Esophagus muscularis mucosa (tissue), 4 donors: ENCODE measurements around the gene TLCD1. TPM values are rescaled to one million over a fixed set of nuclear protein-coding genes. Genes with fewer than 3 reads are reported as not detected.
"Not testable (repeated sequence)": the region's sequence is repeated elsewhere in the genome, so short reads cannot be mapped to it uniquely, and the experiment has no call there.

Experiments
- DNase-seq: peaks from one replicate; pipeline ENCODE4 v3.0.0-alpha.2; 2017; ENCODE audit errors: extremely low spot score
- H3K27ac ChIP-seq, 4 donors: fragments of 200-600 bp; sonication (generic); replicated peaks in 1 of 4; 1 replicate in 3 of 4; 2 replicates in 1 of 4; pipeline ENCODE4 v1.5.1; 2016 to 2019; ENCODE audit warnings: mild to moderate bottlenecking in 1 of 4
- H3K27me3 ChIP-seq, 4 donors: fragments of 200-600 bp; sonication (generic); one replicate each; pipeline versions ENCODE4 v1.5.1 to v1.6.0; 2016 to 2019
- H3K36me3 ChIP-seq, 4 donors: fragments of 200-600 bp; sonication (generic); one replicate each; pipeline ENCODE4 v1.5.1; 2016 to 2019
- H3K4me1 ChIP-seq, 4 donors: fragments of 200-600 bp; sonication (generic); one replicate each; pipeline ENCODE4 v1.5.1; 2016 to 2019
- H3K4me3 ChIP-seq, 4 donors: fragments of 200-600 bp; sonication (generic); 1 replicate in 2 of 4; 2 replicates in 2 of 4; pipeline ENCODE4 v1.5.1; 2016 to 2019; ENCODE audit warnings: mild to moderate bottlenecking in 4 of 4, moderate library complexity in 1 of 4
- H3K9me3 ChIP-seq, 4 donors: fragments of 200-600 bp; sonication (generic); 1 replicate in 3 of 4; 2 replicates in 1 of 4; pipeline ENCODE4 v1.5.1; 2016 to 2019
- CTCF ChIP-seq, 3 experiments: fragments of 200-600 bp in 2 of 3; fragments of 450-650 bp in 1 of 3; sonication (generic) in 2 of 3; IDR thresholded peaks; one replicate each; pipeline ENCODE4 v1.5.1; 2017 to 2019; ENCODE audit warnings: antibody characterized with exemption in 3 of 3, mild to moderate bottlenecking in 2 of 3, moderate library complexity in 1 of 3
- EP300 ChIP-seq: sonication (generic); formaldehyde crosslinking; IDR thresholded peaks from one replicate; pipeline ENCODE4 v1.6.1; 2017; ENCODE audit warnings: antibody characterized with exemption
- POLR2A ChIP-seq: fragments of 450-650 bp; IDR thresholded peaks from one replicate; pipeline ENCODE4 v1.6.1; 2017; ENCODE audit warnings: antibody characterized with exemption, moderate library complexity, mild to moderate bottlenecking, low read depth
- POLR2AphosphoS5 ChIP-seq, 2 donors: sonication (generic); formaldehyde crosslinking; IDR thresholded peaks; one replicate each; pipeline ENCODE4 v1.6.1; 2017; ENCODE audit warnings: antibody characterized with exemption in 2 of 2
- WGBS: methylation state at CpG from one replicate; pipeline ENCODE4 v1.1.5; 2018; 5-methylcytosine and 5-hydroxymethylcytosine counted together
- intact Hi-C: fragments of 100-400 bp; cut with DNase I; formaldehyde crosslinking; loops from one replicate; pipeline ENCODE4 v1.15.1; 2023
- total RNA-seq, 4 donors: library from RNA; depleted of rRNA; stranded (reverse); fragments of >200 nt; gene quantifications; one replicate each; pipeline versions ENCODE4 v1.1.0 to v1.2.1, GENCODE V29; 2016

Gene TLCD1
- total RNA-seq, 4 donors from 2014 or later: 1.0 to 1.5 (median 1.3) TPM; not detected in 1

- peaks cover 33 to 44% (median 40%) of the 10 kb centered on the region in 4 donors for H3K36me3 ChIP-seq
- H3K4me3 ChIP-seq: no peak overlapping the region
- intact Hi-C loops: loop anchor here (5.0 kb wide), 1 partner anchor 39 kb away; no protein-coding TSS in a partner anchor
- no peak for DNase-seq
- 76% methylated on average over 6 of the region's 6 CpGs for WGBS
- H3K4me1 ChIP-seq: peaks cover 55 to 80% (median 73%) of the 10 kb centered on the region in 4 donors
- TF ChIP-seq POLR2AphosphoS5 (IDR thresholded peaks at IDR 0.05) (no peak), CTCF (IDR thresholded peaks at IDR 0.05) (no peak), EP300 (no peak), POLR2A (no peak)
- no peaks in the 10 kb centered on the region for H3K9me3 ChIP-seq
- no peaks in the 10 kb centered on the region for H3K27me3 ChIP-seq
- H3K27ac ChIP-seq: no peak overlapping the region
Observed at GRCh38 chr17:28723159-28723835, 2.7 kb downstream of the TLCD1 start.

DNA sequence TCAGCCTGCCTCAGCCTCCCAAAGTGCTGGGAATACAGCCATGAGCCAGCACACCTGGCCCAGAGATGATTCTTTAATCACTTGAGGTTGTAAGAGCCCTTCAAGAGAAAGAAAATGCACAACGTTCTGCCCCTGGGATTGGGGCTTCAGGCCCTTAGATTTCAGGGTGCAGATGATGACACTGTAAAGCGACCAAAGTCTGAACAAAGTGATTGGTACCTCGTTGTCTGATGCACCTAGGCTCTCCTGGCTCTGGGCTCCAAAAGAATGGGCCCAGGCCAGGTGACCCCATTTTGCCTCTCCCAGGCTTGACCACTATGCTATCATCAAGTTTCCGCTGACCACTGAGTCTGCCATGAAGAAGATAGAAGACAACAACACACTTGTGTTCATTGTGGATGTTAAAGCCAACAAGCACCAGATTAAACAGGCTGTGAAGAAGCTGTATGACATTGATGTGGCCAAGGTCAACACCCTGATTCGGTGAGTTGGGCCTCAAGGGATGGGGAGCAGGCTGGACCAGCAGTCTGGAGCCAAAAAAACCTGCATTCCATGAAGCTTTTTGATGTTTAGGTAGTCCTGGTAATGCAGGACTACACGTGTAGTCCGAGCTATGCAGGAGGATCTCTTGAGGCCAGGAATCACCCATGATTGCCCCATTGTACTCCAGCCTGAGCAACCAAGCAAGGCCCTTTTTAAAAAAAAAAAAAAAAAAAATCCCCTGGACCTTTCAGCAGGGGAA, 3.4 kb downstream of the TLCD1 start:
- Histone ChIP-seq H3K27me3 (no peaks in the 10 kb centered on the region), H3K9me3 (no peaks in the 10 kb centered on the region), H3K4me3 (no peak overlapping the region), H3K4me1 (peaks cover 54 to 81% (median 71%) of the 10 kb centered on the region in 4 donors), H3K27ac (peak overlapping the region in 1 of 4 donors; percentile 18), H3K36me3 (peaks cover 33 to 44% (median 40%) of the 10 kb centered on the region in 4 donors)
- 72% methylated on average over 6 of the region's 7 CpGs for WGBS
- no peak for DNase-seq
- intact Hi-C loops: loop anchor here (5.0 kb wide), 1 partner anchor 40 kb away; no protein-coding TSS in a partner anchor
- TF ChIP-seq POLR2A (no peak), POLR2AphosphoS5 (IDR thresholded peaks at IDR 0.05) (no peak), EP300 (no peak), CTCF (IDR thresholded peaks at IDR 0.05) (no peak)

GRCh38 chr17:28720997-28721329, 5.1 kb downstream of the TLCD1 start:
- intact Hi-C loops: loop anchor here (5.0 kb wide), 1 partner anchor 41 kb away; no protein-coding TSS in a partner anchor
- peaks cover 54 to 79% (median 67%) of the 10 kb centered on the region in 4 donors for H3K4me1 ChIP-seq
- H3K36me3 ChIP-seq: peaks cover 33 to 44% (median 40%) of the 10 kb centered on the region in 4 donors
- not testable (repeated sequence) for H3K9me3 ChIP-seq, DNase-seq, H3K27me3 ChIP-seq
- peak overlapping the region in 3 of 4 donors; percentile 88 to 91 (median 89) for H3K27ac ChIP-seq
- H3K4me3 ChIP-seq: peak overlapping the region; percentile 67 to 95 (median 76)
- WGBS: 37% methylated on average over 19 of the region's 19 CpGs

GRCh38 chr17:28720247-28720996, 5.6 kb downstream of the TLCD1 start:
- peak overlapping the region; percentile 67 to 95 (median 76) for H3K4me3 ChIP-seq
- no peaks in the 10 kb centered on the region for H3K27me3 ChIP-seq
- peak overlapping the region; percentile 88 to 97 (median 90) for H3K27ac ChIP-seq
- TF ChIP-seq POLR2A: no peak
- no peak for TF ChIP-seq CTCF (IDR thresholded peaks at IDR 0.05)
- no peak for TF ChIP-seq EP300
- TF ChIP-seq POLR2AphosphoS5 (IDR thresholded peaks at IDR 0.05): no peak
- intact Hi-C loops: loop anchor here (5.0 kb wide), 1 partner anchor 42 kb away; no protein-coding TSS in a partner anchor
- H3K36me3 ChIP-seq: peaks cover 33 to 47% (median 42%) of the 10 kb centered on the region in 4 donors
- WGBS: 6% methylated on average over 26 of the region's 30 CpGs
- H3K9me3 ChIP-seq: no peaks in the 10 kb centered on the region
- no peak for DNase-seq
- peaks cover 54 to 79% (median 67%) of the 10 kb centered on the region in 4 donors for H3K4me1 ChIP-seq
